Peyer's patch (tissue), 4 donors: ENCODE data around the gene CADM1. TPM values are rescaled to one million over a fixed set of nuclear protein-coding genes. Genes with fewer than 3 reads are reported as not detected.

ENCODE experiments used
- DNase-seq, 3 donors: peaks; one replicate each; pipeline ENCODE4 v3.0.0-alpha.2; 2017 to 2019
- H3K27ac ChIP-seq, 4 donors: fragments of 200-600 bp; sonication (generic); one replicate each; pipeline ENCODE4 v1.5.1; 2016 to 2019
- H3K27me3 ChIP-seq, 2 donors: fragments of 200-600 bp; sonication (generic); one replicate each; pipeline ENCODE4 v1.5.1; 2019
- H3K36me3 ChIP-seq, 3 donors: fragments of 200-600 bp; sonication (generic); one replicate each; pipeline ENCODE4 v1.5.1; 2016 to 2019
- H3K4me1 ChIP-seq, 4 donors: fragments of 200-600 bp; sonication (generic); one replicate each; pipeline ENCODE4 v1.5.1; 2016 to 2019
- H3K4me3 ChIP-seq, 4 donors: fragments of 200-600 bp; sonication (generic); 1 replicate in 3 of 4; 2 replicates in 1 of 4; pipeline ENCODE4 v1.5.1; 2016 to 2019; ENCODE audit warnings: mild to moderate bottlenecking in 1 of 4
- H3K9me3 ChIP-seq, 4 donors: fragments of 200-600 bp; sonication (generic); one replicate each; pipeline ENCODE4 v1.5.1; 2016 to 2019; ENCODE audit warnings: mild to moderate bottlenecking in 1 of 4
- CTCF ChIP-seq, 6 experiments: fragments of 450-650 bp in 4 of 6; fragments of 200-600 bp in 2 of 6; sonication (generic) in 1 of 6; IDR thresholded peaks; one replicate each; pipeline ENCODE4 v1.5.1; 2017 to 2019; ENCODE audit warnings: antibody characterized with exemption in 6 of 6, mild to moderate bottlenecking in 3 of 6, moderate library complexity in 1 of 6
- POLR2A ChIP-seq, 2 donors: fragments of 450-650 bp; IDR thresholded peaks; one replicate each; pipeline ENCODE4 v1.5.1; 2017; ENCODE audit warnings: antibody characterized with exemption in 2 of 2, mild to moderate bottlenecking in 2 of 2, moderate library complexity in 2 of 2
- total RNA-seq, 4 donors: library from RNA; depleted of rRNA; stranded (reverse); fragments of >200 nt; gene quantifications; one replicate each; pipeline ENCODE4 v1.1.0, GENCODE V29; 2016

CADM1 gene
- total RNA-seq, 4 donors from 2014 or later, result 0.38 to 8.3 (median 2.5) TPM

DNA sequence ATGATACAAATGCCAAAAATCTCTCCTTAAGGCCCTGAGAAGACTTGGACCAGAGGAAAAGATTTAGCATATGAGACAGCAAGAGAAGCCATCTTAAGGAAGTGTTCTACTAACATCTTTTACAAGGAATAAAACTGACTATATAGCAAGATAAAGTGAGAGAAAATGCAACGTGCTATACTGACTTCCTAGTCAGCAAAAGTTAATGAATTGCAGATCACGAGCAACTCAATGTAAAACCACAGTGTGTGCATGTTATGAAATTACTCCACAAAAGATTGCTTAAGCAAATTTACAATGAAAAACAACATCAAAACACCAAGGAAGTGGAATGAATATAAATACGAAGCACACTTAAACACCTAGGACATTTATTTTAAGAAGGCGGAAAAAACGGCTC, 187.5 kb downstream of the CADM1 start:
- Histone ChIP-seq H3K9me3 (no peaks in the 10 kb centered on the region), H3K4me3 (no peak overlapping the region), H3K27me3 (no peaks in the 10 kb centered on the region), H3K4me1 (no peaks in the 10 kb centered on the region), H3K27ac (no peak overlapping the region), H3K36me3 (no peaks in the 10 kb centered on the region)
- no peak for TF ChIP-seq CTCF (IDR thresholded peaks at IDR 0.05)
- no peak for TF ChIP-seq POLR2A (IDR thresholded peaks at IDR 0.05)
- DNase-seq, result no peak

DNA sequence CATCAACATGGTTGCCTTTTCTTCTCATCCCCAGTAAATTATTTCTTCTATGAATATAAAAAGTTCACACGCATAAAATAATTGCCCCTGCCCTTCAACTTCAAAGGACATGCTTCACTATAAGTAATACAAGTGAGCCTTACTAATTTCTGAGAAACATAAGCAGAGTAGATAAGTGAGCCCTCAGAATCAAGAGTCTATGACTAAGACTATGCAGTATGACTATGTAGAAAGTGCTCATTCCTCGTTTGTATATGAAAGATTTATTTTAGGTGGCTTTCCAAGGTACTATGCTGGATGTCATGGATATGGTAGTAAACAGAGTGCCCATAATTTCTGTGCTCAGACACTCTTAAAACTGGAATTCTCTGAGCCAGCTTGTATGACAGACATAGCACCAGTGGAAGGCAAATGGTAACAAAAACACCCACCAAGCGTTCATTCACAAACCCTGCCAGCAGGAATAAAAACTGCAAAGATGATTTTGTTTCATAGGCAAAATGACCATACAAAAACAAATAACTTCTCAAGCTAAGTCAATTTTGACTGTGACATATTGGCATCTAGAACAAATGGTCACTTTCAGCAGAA, 189.8 kb downstream of the CADM1 start:
- Histone ChIP-seq H3K4me1 (no peaks in the 10 kb centered on the region), H3K36me3 (no peaks in the 10 kb centered on the region), H3K27ac (no peak overlapping the region), H3K9me3 (no peaks in the 10 kb centered on the region), H3K4me3 (no peak overlapping the region), H3K27me3 (no peaks in the 10 kb centered on the region)
- TF ChIP-seq POLR2A (IDR thresholded peaks at IDR 0.05) (no peak), CTCF (IDR thresholded peaks at IDR 0.05) (no peak)
- DNase-seq, result no peak

GRCh38 chr11:115313224-115313838, 190.9 kb downstream of the CADM1 start:
- no peak overlapping the region for H3K27ac ChIP-seq

GRCh38 chr11:115311949-115312348, 192.3 kb downstream of the CADM1 start:
- no peaks in the 10 kb centered on the region for H3K27me3 ChIP-seq
- H3K4me3 ChIP-seq, result no peak overlapping the region
- DNase-seq, result no peak
- H3K4me1 ChIP-seq, result no peaks in the 10 kb centered on the region
- H3K27ac ChIP-seq, result no peak overlapping the region
- H3K9me3 ChIP-seq, result no peaks in the 10 kb centered on the region
- no peak for TF ChIP-seq CTCF (IDR thresholded peaks at IDR 0.05)
- no peak for TF ChIP-seq POLR2A (IDR thresholded peaks at IDR 0.05)
- no peaks in the 10 kb centered on the region for H3K36me3 ChIP-seq

More at GRCh38 chr11:115313224-115313838, 190.9 kb downstream of the CADM1 start:
- H3K27me3 ChIP-seq, result no peaks in the 10 kb centered on the region
- no peaks in the 10 kb centered on the region for H3K9me3 ChIP-seq
- H3K36me3 ChIP-seq, result no peaks in the 10 kb centered on the region
- no peak overlapping the region for H3K4me3 ChIP-seq
- no peak for TF ChIP-seq POLR2A (IDR thresholded peaks at IDR 0.05)
- no peak for TF ChIP-seq CTCF (IDR thresholded peaks at IDR 0.05)
- DNase-seq, result no peak
- H3K4me1 ChIP-seq, result no peaks in the 10 kb centered on the region

- H3K4me1 ChIP-seq, result no peaks in the 10 kb centered on the region
These were observed 197.5 kb downstream of the CADM1 start for GRCh38 chr11:115306689-115307088.

More at GRCh38 chr11:115306689-115307088, 197.5 kb downstream of the CADM1 start:
- Histone ChIP-seq H3K4me3 (no peak overlapping the region), H3K27ac (no peak overlapping the region), H3K9me3 (no peaks in the 10 kb centered on the region), H3K27me3 (no peaks in the 10 kb centered on the region), H3K36me3 (no peaks in the 10 kb centered on the region)
- no peak for DNase-seq
- no peak for TF ChIP-seq CTCF (IDR thresholded peaks at IDR 0.05)
- no peak for TF ChIP-seq POLR2A (IDR thresholded peaks at IDR 0.05)
